ENCODE measurements around the gene KLF6. TPM values are rescaled to one million over a fixed set of nuclear protein-coding genes. Genes with fewer than 3 reads are reported as not detected.

KLF6 gene
- total and polyA plus RNA-seq, 2 experiments from 2014 or later, result 19.6 to 35.4 TPM

GRCh38 chr10:3785851-3786271, 852 bp upstream of the KLF6 start:
- H3K36me3 ChIP-seq (ENCODE audit: insufficient read depth), result peaks cover 12% of the 10 kb centered on the region; the same call in 1 of the 2 replicates
- H4K20me1 ChIP-seq (replicated peaks; ENCODE audit: insufficient read depth), result peaks cover 24% of the 10 kb centered on the region
- 0 out of 2 replicates have a peak, but pooled peaks cover 5% of the 10 kb centered on the region for H3K27me3 ChIP-seq (ENCODE audit: insufficient read depth)
- H3K9me2 ChIP-seq (ENCODE audit: insufficient read depth), result no peaks in the 10 kb centered on the region
- H3K4me1 Mint-ChIP-seq, result peaks cover 43% of the 10 kb centered on the region
- H3K9me3 Mint-ChIP-seq, result peaks cover 6% of the 10 kb centered on the region
- H3K79me2 ChIP-seq (replicated peaks; ENCODE audit: insufficient read depth), result peaks cover 38% of the 10 kb centered on the region
- DNase-seq (ENCODE audit: low spot score), result peak; percentile 62
- peaks cover 28% of the 10 kb centered on the region for H3K4me1 ChIP-seq (ENCODE audit: insufficient read depth)
- H3K27ac ChIP-seq (ENCODE audit: low read depth), result peak overlapping the region; percentile 91
- H3K27me3 Mint-ChIP-seq (ENCODE audit: insufficient read depth, low read depth, poor library complexity), result peaks cover 31% of the 10 kb centered on the region
- H3K36me3 Mint-ChIP-seq (ENCODE audit: low read depth), result peaks cover 24% of the 10 kb centered on the region
- peak overlapping the region; percentile 61 for H3K4me3 ChIP-seq
- ATAC-seq, result peak; percentile 2
- peak overlapping the region; percentile 96 for H3K4me3 Mint-ChIP-seq
- H3K4me2 ChIP-seq, result peak overlapping the region; percentile 89
- peak overlapping the region; percentile 97 for H3K27ac Mint-ChIP-seq
- peaks cover 3% of the 10 kb centered on the region; the same call in 1 of the 2 replicates for H3F3A ChIP-seq (replicated peaks; ENCODE audit: low read depth)
- H2AFZ ChIP-seq, result no peak overlapping the region
- peak; percentile 20; the same call in 1 of the 2 replicates for TF ChIP-seq POLR2AphosphoS5 (IDR thresholded peaks at IDR 0.05; ENCODE audit: low read depth)
- TF ChIP-seq EZH2phosphoT487 (IDR thresholded peaks at IDR 0.05; ENCODE audit: unreplicated experiment), result no peak

- DNase-seq (ENCODE audit: low spot score), result peak; percentile 96
- Histone ChIP-seq H3K79me2 (replicated peaks; ENCODE audit: insufficient read depth) (peaks cover 43% of the 10 kb centered on the region), H2AFZ (no peak overlapping the region), H3K27me3 (ENCODE audit: insufficient read depth) (0 out of 2 replicates have a peak, but pooled peaks cover 5% of the 10 kb centered on the region), H4K20me1 (replicated peaks; ENCODE audit: insufficient read depth) (peaks cover 29% of the 10 kb centered on the region), H3K4me3 (peak overlapping the region; percentile 86), H3K4me2 (peak overlapping the region; percentile 89), H3F3A (replicated peaks; ENCODE audit: low read depth) (peaks cover 3% of the 10 kb centered on the region; the same call in 1 of the 2 replicates), H3K27ac (ENCODE audit: low read depth) (peak overlapping the region; percentile 91), H3K4me1 (ENCODE audit: insufficient read depth) (peaks cover 28% of the 10 kb centered on the region), H3K9me2 (ENCODE audit: insufficient read depth) (no peaks in the 10 kb centered on the region), H3K36me3 (ENCODE audit: insufficient read depth) (peaks cover 17% of the 10 kb centered on the region; the same call in 1 of the 2 replicates)
- Mint-ChIP-seq H3K4me3 (peak overlapping the region; percentile 96), H3K36me3 (ENCODE audit: low read depth) (peaks cover 30% of the 10 kb centered on the region), H3K4me1 (peaks cover 43% of the 10 kb centered on the region), H3K9me3 (peaks cover 6% of the 10 kb centered on the region), H3K27me3 (ENCODE audit: insufficient read depth, low read depth, poor library complexity) (peaks cover 31% of the 10 kb centered on the region), H3K27ac (peak overlapping the region; percentile 97)
- ATAC-seq, result peak; percentile 62
- TF ChIP-seq EZH2phosphoT487 (IDR thresholded peaks at IDR 0.05; ENCODE audit: unreplicated experiment) (no peak), ZNF114 (CRISPR knock-in tag; IDR thresholded peaks at IDR 0.05) (no peak), CREB1 (CRISPR knock-in tag; IDR thresholded peaks at IDR 0.05; ENCODE audit: low read depth) (peak; percentile 79), STAT1 (IDR thresholded peaks at IDR 0.05; ENCODE audit: unreplicated experiment) (no peak), ZNF462 (CRISPR knock-in tag; IDR thresholded peaks at IDR 0.05) (no peak), EZH2 (IDR thresholded peaks at IDR 0.05; ENCODE audit: low read depth, unreplicated experiment) (no peak), REST (IDR thresholded peaks at IDR 0.05; ENCODE audit: unreplicated experiment) (no peak), ETS1 (IDR thresholded peaks at IDR 0.05) (no peak)
Measured at GRCh38 chr10:3785251-3785850, 342 bp upstream of the KLF6 start.
